Right ventricle myocardium inferior (tissue), 1 donor: Measurements from ENCODE around the gene ST3GAL5. TPM values are rescaled to one million over a fixed set of nuclear protein-coding genes. Genes with fewer than 3 reads are reported as not detected.

Experiments
- ATAC-seq: fragments of 200-7000 bp; cut with Tn5 transposase; one replicate; pipeline ENCODE4 v1.9.1; 2020; ENCODE audit warnings: mild to moderate bottlenecking, moderate library complexity
- DNase-seq: peaks from one replicate; pipeline ENCODE4 v3.0.0; 2021; ENCODE audit errors: missing footprints
- intact Hi-C: fragments of 100-400 bp; cut with DNase I; formaldehyde crosslinking; loops from one replicate; pipeline ENCODE4 v1.11.0; 2022
- total RNA-seq: library from RNA; stranded (reverse); fragmentation: NEBNext Ultra II Directional; extraction: Animal tissue kit (Norgen Biotek cat#: 25700); gene quantifications from one replicate; pipeline ENCODE4 v1.2.1, GENCODE V29; 2021
- donor health status: DM: no; HTN: yes; CAD: no; lungs with severe emphysema.

ST3GAL5 gene
- total RNA-seq, 1 donor from 2014 or later: 6.8 TPM

GRCh38 chr2:85787981-85788340 is 100.8 kb downstream of the ST3GAL5 start:
- intact Hi-C loops: no loop called here
- no peak for ATAC-seq
- no peak for DNase-seq

DNA sequence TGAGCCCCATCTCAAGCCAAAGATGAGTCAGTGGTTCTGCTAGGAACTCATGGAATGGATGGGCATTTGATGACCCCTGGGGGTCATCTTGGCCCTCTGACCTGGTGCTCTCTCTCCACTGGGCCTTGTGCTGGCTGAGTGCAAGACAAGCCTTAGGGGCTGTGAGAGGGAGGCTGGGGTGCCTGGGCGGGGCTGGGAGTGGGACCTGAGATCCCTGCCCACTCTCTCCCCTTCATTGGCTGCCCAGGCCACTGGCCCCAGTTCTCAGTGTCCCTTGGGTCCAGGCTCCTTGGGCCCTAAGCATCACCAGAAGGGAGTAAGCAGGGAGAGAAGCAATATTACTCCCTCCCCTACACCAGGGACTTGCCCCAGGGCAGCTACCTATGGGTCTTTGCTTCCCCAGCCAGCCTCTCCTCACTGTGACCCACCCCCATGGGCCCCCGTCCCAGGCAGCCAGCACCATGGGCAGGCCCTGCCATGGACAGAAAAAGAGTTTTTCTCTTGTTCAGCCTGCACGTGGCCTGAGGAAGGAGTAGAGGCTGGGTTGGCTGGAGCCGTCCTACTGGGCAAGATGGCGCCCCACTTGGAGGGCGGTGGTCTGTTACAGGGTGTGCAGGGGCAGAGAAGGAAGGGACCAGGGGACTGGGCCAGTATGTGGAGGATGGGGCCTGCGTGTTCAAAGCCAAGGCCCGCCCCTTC is 101.4 kb downstream of the ST3GAL5 start:
- no peak for ATAC-seq
- DNase-seq: peak; percentile 28

More for the DNA sequence above, 101.4 kb downstream of the ST3GAL5 start:
- intact Hi-C loops: no loop called here

Other genes starting within 250 kb of the ST3GAL5 start
- gene SFTPB, start 220.8 kb downstream of the ST3GAL5 start, total RNA-seq: 0.19 TPM
- gene GNLY, start 194.6 kb downstream of the ST3GAL5 start, total RNA-seq: 3.4 TPM
- gene ATOH8, start 135.0 kb downstream of the ST3GAL5 start, total RNA-seq: 29.1 TPM
- gene POLR1A, start 216.9 kb upstream of the ST3GAL5 start, total RNA-seq: 12.8 TPM
- 127 TPM for gene PTCD3, start 217.2 kb upstream of the ST3GAL5 start, total RNA-seq